ENCODE results near the gene HOMER1.

Gene HOMER1

GRCh38 chr5:79512471-79513307, 1.2 kb downstream of the HOMER1 start:
- H3K9me3 ChIP-seq (ENCODE audit: low read depth, low read length) = no peaks in the 10 kb centered on the region
- no peak for DNase-seq (ENCODE audit: low read depth, low spot score)
- peak overlapping the region; percentile 92 for H3K4me3 ChIP-seq
- TF ChIP-seq EZH2 (IDR thresholded peaks at IDR 0.05) = no peak
- no peak for TF ChIP-seq FOXP2 (optimal IDR thresholded peaks at IDR 0.05; ENCODE audit: control extremely low read depth, extremely low read length, insufficient read depth)
- TF ChIP-seq POLR2AphosphoS5 (IDR thresholded peaks at IDR 0.05; ENCODE audit: borderline replicate concordance, low read depth, low read length) = no peak
- no peaks in the 10 kb centered on the region for H3K36me3 ChIP-seq (ENCODE audit: insufficient read depth, low read length)
- H3K27ac ChIP-seq = no peak overlapping the region
- H3K9ac ChIP-seq (ENCODE audit: insufficient read length) = peak overlapping the region; percentile 63

- Histone ChIP-seq H3K27ac (no peak overlapping the region), H3K36me3 (ENCODE audit: insufficient read depth, low read length) (no peaks in the 10 kb centered on the region), H3K4me3 (peak overlapping the region; percentile 92), H3K9ac (ENCODE audit: insufficient read length) (peak overlapping the region; percentile 63), H3K9me3 (ENCODE audit: low read depth, low read length) (no peaks in the 10 kb centered on the region)
- no peak for DNase-seq (ENCODE audit: low read depth, low spot score)
- no peak for TF ChIP-seq EZH2 (IDR thresholded peaks at IDR 0.05)
- no peak for TF ChIP-seq FOXP2 (optimal IDR thresholded peaks at IDR 0.05; ENCODE audit: control extremely low read depth, extremely low read length, insufficient read depth)
- TF ChIP-seq POLR2AphosphoS5 (IDR thresholded peaks at IDR 0.05; ENCODE audit: borderline replicate concordance, low read depth, low read length) = no peak
Observed at GRCh38 chr5:79512049-79512448, 1.9 kb downstream of the HOMER1 start.

- H3K4me3 ChIP-seq = peak overlapping the region; percentile 92
- H3K9me3 ChIP-seq (ENCODE audit: low read depth, low read length) = no peaks in the 10 kb centered on the region
- no peak overlapping the region for H3K9ac ChIP-seq (ENCODE audit: insufficient read length)
- H3K36me3 ChIP-seq (ENCODE audit: insufficient read depth, low read length) = no peaks in the 10 kb centered on the region
- H3K27ac ChIP-seq = no peak overlapping the region
- DNase-seq (ENCODE audit: low read depth, low spot score) = no peak
- no peak for TF ChIP-seq FOXP2 (optimal IDR thresholded peaks at IDR 0.05; ENCODE audit: control extremely low read depth, extremely low read length, insufficient read depth)
Observed at GRCh38 chr5:79510638-79511037, 3.3 kb downstream of the HOMER1 start.

DNA sequence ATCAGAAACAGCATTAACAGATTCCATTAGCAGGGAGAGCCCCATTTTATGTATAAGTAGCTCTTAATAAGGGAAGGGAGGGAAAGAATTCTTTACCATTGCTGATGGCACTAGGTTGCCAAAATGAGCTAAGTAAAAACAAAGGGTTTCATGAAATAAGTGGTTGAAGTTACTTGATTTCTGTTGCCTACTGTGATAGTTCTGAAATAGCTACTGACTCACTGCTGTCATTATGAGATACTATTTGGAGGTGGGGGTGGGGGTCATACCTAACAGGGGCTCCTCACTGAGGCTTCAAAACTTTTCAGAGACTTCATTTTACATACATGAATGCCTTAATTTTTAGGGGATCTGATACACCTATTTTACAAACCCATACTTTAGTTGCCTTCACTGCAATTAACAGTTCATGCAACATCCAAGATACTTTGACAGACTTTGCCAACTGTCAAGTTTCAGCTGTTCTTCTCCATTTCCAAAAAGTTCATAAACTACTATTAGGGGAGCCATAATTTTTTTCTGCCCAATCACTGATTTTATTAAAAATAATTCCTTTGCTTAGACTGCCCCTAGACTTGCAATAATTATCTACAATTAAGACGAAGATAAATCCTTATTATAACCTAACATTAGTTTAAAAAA, 4.6 kb downstream of the HOMER1 start:
- H3K9ac ChIP-seq (ENCODE audit: insufficient read length) = no peak overlapping the region
- H3K4me3 ChIP-seq = peak overlapping the region; percentile 26; the same call in 1 of the 2 replicates
- H3K27ac ChIP-seq = no peak overlapping the region

GRCh38 chr5:79508794-79509193, 5.1 kb downstream of the HOMER1 start:
- TF ChIP-seq EZH2 (IDR thresholded peaks at IDR 0.05) (no peak), POLR2AphosphoS5 (IDR thresholded peaks at IDR 0.05; ENCODE audit: borderline replicate concordance, low read depth, low read length) (no peak), FOXP2 (optimal IDR thresholded peaks at IDR 0.05; ENCODE audit: control extremely low read depth, extremely low read length, insufficient read depth) (no peak)
- Histone ChIP-seq H3K27ac (no peak overlapping the region), H3K9ac (ENCODE audit: insufficient read length) (no peak overlapping the region), H3K9me3 (ENCODE audit: low read depth, low read length) (no peaks in the 10 kb centered on the region), H3K4me3 (peak overlapping the region; percentile 18; the same call in 1 of the 2 replicates), H3K36me3 (ENCODE audit: insufficient read depth, low read length) (no peaks in the 10 kb centered on the region)
- DNase-seq (ENCODE audit: low read depth, low spot score) = no peak

More for the DNA sequence above, 4.6 kb downstream of the HOMER1 start:
- TF ChIP-seq POLR2AphosphoS5 (IDR thresholded peaks at IDR 0.05; ENCODE audit: borderline replicate concordance, low read depth, low read length) (no peak), EZH2 (IDR thresholded peaks at IDR 0.05) (no peak)
- no peak for DNase-seq (ENCODE audit: low read depth, low spot score)
- no peaks in the 10 kb centered on the region for H3K36me3 ChIP-seq (ENCODE audit: insufficient read depth, low read length)
- no peaks in the 10 kb centered on the region for H3K9me3 ChIP-seq (ENCODE audit: low read depth, low read length)

DNA sequence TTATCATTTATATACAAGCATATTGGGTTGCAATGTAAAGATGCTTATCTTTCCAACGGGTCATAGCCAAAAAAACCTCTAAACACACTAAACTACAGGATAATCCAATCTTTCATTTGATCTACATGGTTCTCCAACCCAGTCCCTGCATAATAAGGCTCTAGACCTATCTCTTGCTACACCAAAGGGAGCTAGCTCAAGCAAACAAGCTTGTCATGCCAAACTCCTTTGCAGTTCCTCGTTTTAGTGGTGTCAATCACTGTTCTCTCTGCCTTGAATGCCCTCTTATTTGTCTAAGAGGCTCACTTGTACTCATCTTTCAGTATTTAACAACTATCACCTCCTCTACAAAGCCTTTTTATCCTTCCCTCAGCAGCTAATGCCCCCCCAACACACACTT, 5.6 kb downstream of the HOMER1 start:
- Histone ChIP-seq H3K9ac (ENCODE audit: insufficient read length) (no peak overlapping the region), H3K4me3 (peak overlapping the region; percentile 18; the same call in 1 of the 2 replicates), H3K36me3 (ENCODE audit: insufficient read depth, low read length) (no peaks in the 10 kb centered on the region), H3K27ac (peak overlapping the region; percentile 52; the same call in 1 of the 2 replicates), H3K9me3 (ENCODE audit: low read depth, low read length) (no peaks in the 10 kb centered on the region)
- DNase-seq (ENCODE audit: low read depth, low spot score) = no peak
- TF ChIP-seq POLR2AphosphoS5 (IDR thresholded peaks at IDR 0.05; ENCODE audit: borderline replicate concordance, low read depth, low read length) = no peak

- DNase-seq (ENCODE audit: low read depth, low spot score) = no peak
- no peak overlapping the region for H3K9ac ChIP-seq (ENCODE audit: insufficient read length)
- TF ChIP-seq FOXP2 (optimal IDR thresholded peaks at IDR 0.05; ENCODE audit: control extremely low read depth, extremely low read length, insufficient read depth) (no peak), POLR2AphosphoS5 (IDR thresholded peaks at IDR 0.05; ENCODE audit: borderline replicate concordance, low read depth, low read length) (no peak), EZH2 (IDR thresholded peaks at IDR 0.05) (no peak)
- no peaks in the 10 kb centered on the region for H3K36me3 ChIP-seq (ENCODE audit: insufficient read depth, low read length)
- peak overlapping the region; percentile 52; the same call in 1 of the 2 replicates for H3K27ac ChIP-seq
- H3K9me3 ChIP-seq (ENCODE audit: low read depth, low read length) = no peaks in the 10 kb centered on the region
- 0 out of 2 replicates have a peak overlapping the region, but pooled peaks have one; percentile 20 for H3K4me3 ChIP-seq
Observed at GRCh38 chr5:79507251-79508205, 6.4 kb downstream of the HOMER1 start.

GRCh38 chr5:79505138-79505537, 8.8 kb downstream of the HOMER1 start:
- Histone ChIP-seq H3K4me3 (no peak overlapping the region), H3K36me3 (ENCODE audit: insufficient read depth, low read length) (no peaks in the 10 kb centered on the region), H3K9ac (ENCODE audit: insufficient read length) (no peak overlapping the region), H3K27ac (no peak overlapping the region), H3K9me3 (ENCODE audit: low read depth, low read length) (no peaks in the 10 kb centered on the region)
- no peak for DNase-seq (ENCODE audit: low read depth, low spot score)
- TF ChIP-seq FOXP2 (optimal IDR thresholded peaks at IDR 0.05; ENCODE audit: control extremely low read depth, extremely low read length, insufficient read depth) (no peak), POLR2AphosphoS5 (IDR thresholded peaks at IDR 0.05; ENCODE audit: borderline replicate concordance, low read depth, low read length) (no peak), EZH2 (IDR thresholded peaks at IDR 0.05) (no peak)
